ENCODE measurements around the gene ZHX3. TPM values are rescaled to one million over a fixed set of nuclear protein-coding genes. Genes with fewer than 3 reads are reported as not detected.

Gene ZHX3
- total RNA-seq, 4 donors from 2014 or later = 19.2 to 32.9 (median 31.4) TPM

DNA sequence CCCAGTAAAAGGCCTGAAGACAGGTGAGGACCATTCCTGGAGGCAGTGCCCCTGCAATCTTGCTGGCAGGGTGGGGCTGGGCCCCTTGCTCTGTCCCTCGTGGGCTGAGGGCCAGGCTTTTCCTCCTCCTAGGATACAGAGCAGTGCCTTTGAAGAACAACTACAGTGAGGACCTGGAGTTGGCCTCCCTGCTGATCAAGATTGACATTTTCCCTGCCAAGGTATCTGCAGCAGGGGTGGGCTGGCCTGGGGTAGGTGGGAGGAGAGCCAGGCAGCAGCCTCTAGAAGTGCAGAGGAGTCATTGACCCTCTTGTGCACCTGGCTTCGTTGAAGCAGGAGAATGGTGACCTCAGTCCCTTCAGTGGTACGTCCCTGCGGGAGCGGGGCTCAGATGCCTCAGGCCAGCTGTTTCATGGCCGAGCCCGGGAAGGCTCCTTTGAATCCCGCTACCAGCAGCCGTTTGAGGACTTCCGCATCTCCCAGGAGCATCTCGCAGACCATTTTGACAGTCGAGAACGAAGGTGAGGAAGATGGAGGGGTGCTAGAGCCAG lies 143.7 kb downstream of the ZHX3 start:
- H3K27ac ChIP-seq = no peak overlapping the region
- H3K27me3 ChIP-seq = no peaks in the 10 kb centered on the region
- WGBS = 100% methylated on average over 1 of the region's 13 CpGs
- H3K9me3 ChIP-seq = no peaks in the 10 kb centered on the region
- H3K4me1 ChIP-seq = peaks cover 44% of the 10 kb centered on the region
- H3K4me3 ChIP-seq = no peak overlapping the region
- H3K36me3 ChIP-seq = peaks cover 61% of the 10 kb centered on the region
- DNase-seq (ENCODE audit: low spot score in 2 of 2) = peak in 1 of 2 donors; percentile 67
- TF ChIP-seq, protein P1, sequence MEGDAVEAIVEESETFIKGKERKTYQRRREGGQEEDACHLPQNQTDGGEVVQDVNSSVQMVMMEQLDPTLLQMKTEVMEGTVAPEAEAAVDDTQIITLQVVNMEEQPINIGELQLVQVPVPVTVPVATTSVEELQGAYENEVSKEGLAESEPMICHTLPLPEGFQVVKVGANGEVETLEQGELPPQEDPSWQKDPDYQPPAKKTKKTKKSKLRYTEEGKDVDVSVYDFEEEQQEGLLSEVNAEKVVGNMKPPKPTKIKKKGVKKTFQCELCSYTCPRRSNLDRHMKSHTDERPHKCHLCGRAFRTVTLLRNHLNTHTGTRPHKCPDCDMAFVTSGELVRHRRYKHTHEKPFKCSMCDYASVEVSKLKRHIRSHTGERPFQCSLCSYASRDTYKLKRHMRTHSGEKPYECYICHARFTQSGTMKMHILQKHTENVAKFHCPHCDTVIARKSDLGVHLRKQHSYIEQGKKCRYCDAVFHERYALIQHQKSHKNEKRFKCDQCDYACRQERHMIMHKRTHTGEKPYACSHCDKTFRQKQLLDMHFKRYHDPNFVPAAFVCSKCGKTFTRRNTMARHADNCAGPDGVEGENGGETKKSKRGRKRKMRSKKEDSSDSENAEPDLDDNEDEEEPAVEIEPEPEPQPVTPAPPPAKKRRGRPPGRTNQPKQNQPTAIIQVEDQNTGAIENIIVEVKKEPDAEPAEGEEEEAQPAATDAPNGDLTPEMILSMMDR (IDR thresholded peaks at IDR 0.05) = no peak
- no peak for TF ChIP-seq POLR2AphosphoS5 (IDR thresholded peaks at IDR 0.05)
- TF ChIP-seq EP300 (IDR thresholded peaks at IDR 0.05) = no peak
- TF ChIP-seq POLR2A (IDR thresholded peaks at IDR 0.05) = no peak

DNA sequence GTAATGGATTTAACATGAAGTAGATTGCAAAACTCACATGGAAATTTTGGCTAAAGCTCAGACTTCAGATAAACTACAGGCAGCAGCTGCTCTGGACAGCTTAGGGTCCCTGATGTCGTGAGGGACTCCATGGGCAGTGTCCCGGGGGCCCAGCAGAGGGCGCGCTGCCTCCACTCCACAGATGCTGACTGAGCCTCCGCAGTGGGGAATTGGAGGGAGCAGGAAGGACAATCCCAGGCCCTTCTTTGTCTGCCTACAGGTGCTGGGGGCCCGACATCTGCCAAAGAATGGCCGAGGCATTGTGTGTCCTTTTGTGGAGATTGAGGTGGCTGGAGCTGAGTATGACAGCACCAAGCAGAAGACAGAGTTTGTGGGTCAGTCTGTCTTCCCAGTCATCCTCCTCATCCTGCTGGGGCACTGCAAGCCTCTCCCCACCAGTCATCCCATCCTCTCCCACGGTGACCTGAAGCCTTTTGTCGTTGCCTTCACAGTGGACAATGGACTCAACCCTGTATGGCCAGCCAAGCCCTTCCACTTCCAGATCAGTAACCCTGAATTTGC lies 144.3 kb downstream of the ZHX3 start:
- peaks cover 65% of the 10 kb centered on the region for H3K36me3 ChIP-seq
- peaks cover 39% of the 10 kb centered on the region for H3K4me1 ChIP-seq
- DNase-seq (ENCODE audit: low spot score in 2 of 2) = peak; percentile 91 to 93
- 21% methylated on average over 9 of the region's 9 CpGs for WGBS
- no peak overlapping the region for H3K4me3 ChIP-seq
- TF ChIP-seq, protein P1 (IDR thresholded peaks at IDR 0.05) = peak; percentile 94 to 96
- TF ChIP-seq EP300 (IDR thresholded peaks at IDR 0.05) = no peak
- TF ChIP-seq POLR2A (IDR thresholded peaks at IDR 0.05) = no peak
- peak in 1 of 3 donors; percentile 68 for TF ChIP-seq POLR2AphosphoS5 (IDR thresholded peaks at IDR 0.05)
- H3K27ac ChIP-seq = no peak overlapping the region
- no peaks in the 10 kb centered on the region for H3K9me3 ChIP-seq
- no peaks in the 10 kb centered on the region for H3K27me3 ChIP-seq

DNA sequence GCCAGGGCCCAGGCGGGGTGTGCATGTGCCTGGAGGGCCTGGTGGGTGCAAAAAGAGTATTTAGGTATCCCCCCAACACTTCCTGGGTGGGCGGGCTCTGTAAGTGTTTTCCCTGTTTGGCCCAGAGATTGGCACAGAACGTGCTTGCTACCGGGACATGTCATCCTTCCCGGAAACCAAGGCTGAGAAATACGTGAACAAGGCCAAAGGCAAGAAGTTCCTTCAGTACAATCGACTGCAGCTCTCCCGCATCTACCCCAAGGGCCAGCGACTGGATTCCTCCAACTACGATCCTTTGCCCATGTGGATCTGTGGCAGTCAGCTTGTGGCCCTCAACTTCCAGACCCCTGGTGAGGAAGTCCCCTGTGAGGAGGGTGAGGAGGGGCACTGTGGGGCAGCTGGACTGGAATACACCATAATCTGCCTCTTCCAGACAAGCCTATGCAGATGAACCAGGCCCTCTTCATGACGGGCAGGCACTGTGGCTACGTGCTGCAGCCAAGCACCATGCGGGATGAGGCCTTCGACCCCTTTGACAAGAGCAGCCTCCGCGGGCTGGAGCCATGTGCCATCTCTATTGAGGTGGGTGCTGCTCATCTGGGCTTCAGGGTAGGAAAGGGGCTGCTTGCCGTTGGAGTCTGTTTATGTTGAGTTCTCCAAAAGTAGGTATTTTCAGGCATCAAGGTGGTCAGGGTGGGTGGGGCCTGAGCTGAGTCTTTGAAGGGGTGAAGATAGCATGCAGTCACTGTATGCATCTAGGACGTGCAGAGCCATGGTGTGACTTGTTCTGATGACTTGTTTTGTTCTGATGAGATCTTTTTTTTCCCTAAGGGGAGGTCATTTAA lies 145.0 kb downstream of the ZHX3 start:
- H3K27ac ChIP-seq = peak overlapping the region; percentile 72
- H3K4me1 ChIP-seq = peaks cover 31% of the 10 kb centered on the region
- DNase-seq (ENCODE audit: low spot score in 2 of 2) = peak; percentile 69 to 77
- H3K4me3 ChIP-seq = no peak overlapping the region
- WGBS = 61% methylated on average over 18 of the region's 18 CpGs
- TF ChIP-seq EP300 (IDR thresholded peaks at IDR 0.05) = no peak
- TF ChIP-seq, protein P1 (IDR thresholded peaks at IDR 0.05) = no peak
- no peak for TF ChIP-seq POLR2A (IDR thresholded peaks at IDR 0.05)
- TF ChIP-seq POLR2AphosphoS5 (IDR thresholded peaks at IDR 0.05) = no peak
- H3K36me3 ChIP-seq = peaks cover 72% of the 10 kb centered on the region
- H3K9me3 ChIP-seq = no peaks in the 10 kb centered on the region
- H3K27me3 ChIP-seq = no peaks in the 10 kb centered on the region

DNA sequence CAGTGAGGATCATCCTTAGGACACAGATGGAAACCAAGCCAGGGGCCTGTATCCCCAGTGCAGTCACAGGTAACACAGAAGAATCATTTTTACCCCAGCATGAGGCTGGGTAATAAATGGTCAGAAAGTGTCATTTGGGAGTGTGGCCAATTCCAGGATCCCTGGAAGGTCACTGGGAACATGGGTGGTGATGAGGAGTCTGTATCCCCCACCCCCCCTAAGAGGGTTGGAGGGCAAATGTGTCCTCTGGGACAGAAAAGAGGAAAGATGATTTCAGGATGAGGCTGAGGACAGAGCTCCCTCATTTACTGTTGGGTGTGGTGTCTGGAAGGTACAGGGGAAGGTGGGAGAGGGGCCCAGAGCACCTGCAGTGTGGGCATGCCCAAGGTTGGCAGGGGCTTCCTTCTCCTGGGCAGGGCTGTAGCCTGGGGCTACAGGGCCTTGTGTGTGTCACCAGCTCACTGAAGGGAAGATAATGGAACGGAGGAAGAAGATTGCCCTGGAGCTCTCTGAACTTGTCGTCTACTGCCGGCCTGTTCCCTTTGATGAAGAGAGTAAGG lies 145.7 kb downstream of the ZHX3 start:
- DNase-seq (ENCODE audit: low spot score in 2 of 2) = peak; percentile 21 to 50

More for the DNA sequence above, 145.7 kb downstream of the ZHX3 start:
- TF ChIP-seq EP300 (IDR thresholded peaks at IDR 0.05) (no peak), POLR2A (IDR thresholded peaks at IDR 0.05) (no peak), POLR2AphosphoS5 (IDR thresholded peaks at IDR 0.05) (no peak)
- TF ChIP-seq, protein P1 (IDR thresholded peaks at IDR 0.05) = no peak
- WGBS = 64% methylated on average over 3 of the region's 3 CpGs
- H3K27ac ChIP-seq = peak overlapping the region; percentile 63
- H3K27me3 ChIP-seq = no peaks in the 10 kb centered on the region
- H3K36me3 ChIP-seq = peaks cover 76% of the 10 kb centered on the region
- no peak overlapping the region for H3K4me3 ChIP-seq
- H3K9me3 ChIP-seq = no peaks in the 10 kb centered on the region
- H3K4me1 ChIP-seq = peaks cover 30% of the 10 kb centered on the region

Data from suprapubic skin (tissue), 4 donors.